A673 (cell line): ENCODE results near the gene PPP4R2.

Experiments used
- CTCF ChIP-seq: fragments of 300-800, 200-600 bp; sonication (generic); conservative IDR thresholded peaks from 2 replicates; pipeline ENCODE4 v1.5.1; 2017; ENCODE audit warnings: low read depth, mild to moderate bottlenecking, antibody characterized with exemption, low read length, moderate library complexity, mixed read lengths
- EZH2 ChIP-seq: fragments of 200-600 bp; sonication (generic); IDR thresholded peaks from 2 replicates; pipeline ENCODE4 v1.6.1; 2017; ENCODE audit warnings: borderline replicate concordance, low read depth, mild to moderate bottlenecking, mixed read lengths, antibody characterized with exemption, low read length; ENCODE audit not compliant: poor library complexity, severe bottlenecking

GRCh38 chr3:73080216-73080966 lies 83.8 kb downstream of the PPP4R2 start:
- TF ChIP-seq CTCF, result no peak
- no peak for TF ChIP-seq EZH2
